Measurements from ENCODE around the gene CDNF.
A peak's percentile ranks its signal among the peaks of the same experiment; 100 is the strongest.

The CDNF gene

DNA sequence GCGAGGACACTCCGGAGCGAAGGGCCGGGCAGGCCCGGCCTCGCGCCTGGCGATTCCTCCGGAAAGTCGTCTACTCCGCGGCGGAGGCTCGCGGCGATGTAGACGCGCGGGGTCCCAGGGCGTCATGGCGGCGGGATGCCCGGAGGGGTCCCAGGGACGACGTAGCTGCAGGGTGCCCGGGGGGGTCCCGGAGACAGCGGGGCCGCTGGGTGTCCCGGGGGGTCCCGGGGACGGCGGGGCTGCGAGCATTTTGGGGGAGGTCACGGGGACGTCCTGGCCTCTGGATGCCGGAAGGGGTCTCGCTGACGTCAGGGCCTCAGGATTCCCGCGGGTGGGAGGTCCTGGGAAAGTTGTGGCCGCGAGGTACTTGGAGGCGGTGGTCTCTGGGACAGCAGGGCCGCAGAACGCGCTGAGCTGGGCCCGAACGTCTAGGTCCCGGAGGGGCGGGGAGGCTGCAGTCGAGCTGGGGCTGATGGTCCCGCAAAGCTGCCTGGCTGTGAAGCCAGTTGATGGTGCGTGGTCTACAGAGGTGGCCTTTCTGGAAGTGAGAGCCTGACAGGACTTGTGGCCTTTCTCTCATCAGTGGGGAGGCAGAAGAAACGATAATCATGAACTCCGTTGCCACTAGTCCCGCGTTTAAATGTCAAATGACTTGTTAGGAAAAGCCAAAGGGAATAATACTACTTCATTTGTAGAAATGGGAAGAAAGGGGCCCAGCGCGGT, 906 bp upstream of the CDNF start:
- under 1% methylated on average over 60 of the region's 60 CpGs for WGBS
- H3K4me1 ChIP-seq (ENCODE audit: insufficient read depth, low read length): peaks cover 13% of the 10 kb centered on the region; the same call in 1 of the 2 replicates
- H3K9me3 ChIP-seq (ENCODE audit: insufficient read depth, low read depth, low read length): no peaks in the 10 kb centered on the region
- H3K9ac ChIP-seq (ENCODE audit: low read depth, low read length): peak overlapping the region; percentile 97
- no peaks in the 10 kb centered on the region for H3K27me3 ChIP-seq (ENCODE audit: insufficient read depth, low read length)
- peak overlapping the region; percentile 97 for H3K4me3 ChIP-seq (ENCODE audit: low read length)
- H3K36me3 ChIP-seq (ENCODE audit: insufficient read depth, low read length): peaks cover 39% of the 10 kb centered on the region
- H3K27ac ChIP-seq (ENCODE audit: low read depth, low read length): peak overlapping the region; percentile 98

DNA sequence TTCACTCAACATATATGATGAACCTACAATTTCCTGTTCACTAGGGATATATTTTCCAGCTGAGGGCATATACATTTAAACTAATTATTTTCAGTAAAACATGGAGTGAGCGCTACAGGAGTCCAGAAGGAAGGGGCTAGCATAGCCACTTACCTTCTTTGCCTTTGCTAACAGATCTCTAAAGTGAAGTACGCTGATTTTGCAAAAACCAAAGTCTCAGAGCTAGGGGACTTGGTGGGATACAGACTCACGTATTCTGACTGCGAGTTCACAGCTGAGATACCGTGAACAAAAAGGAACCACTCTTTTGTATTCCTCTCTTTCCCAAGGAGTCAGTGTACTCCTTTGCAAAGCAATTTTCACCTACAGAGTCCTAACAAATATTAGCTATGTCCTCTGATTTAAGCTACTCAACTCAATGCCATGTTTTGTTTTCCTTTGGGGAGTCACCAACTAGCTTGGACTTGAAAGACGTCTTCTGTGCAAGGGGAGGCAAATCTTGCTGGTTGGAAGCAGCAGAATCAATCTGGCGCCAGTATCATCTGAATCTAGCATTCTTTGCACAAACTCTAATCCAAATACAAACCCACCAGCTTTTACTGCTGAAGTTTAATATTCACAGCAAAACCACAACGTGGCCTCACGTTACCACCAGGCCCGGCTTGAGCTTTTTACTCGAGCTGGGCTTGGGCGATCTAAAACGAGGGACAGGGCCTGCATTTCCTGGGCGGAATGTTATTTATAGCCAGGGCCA, 657 bp downstream of the CDNF start:
- H3K36me3 ChIP-seq (ENCODE audit: insufficient read depth, low read length): peaks cover 23% of the 10 kb centered on the region
- peaks cover 13% of the 10 kb centered on the region; the same call in 1 of the 2 replicates for H3K4me1 ChIP-seq (ENCODE audit: insufficient read depth, low read length)
- no peaks in the 10 kb centered on the region for H3K27me3 ChIP-seq (ENCODE audit: insufficient read depth, low read length)
- WGBS: 35% methylated on average over 14 of the region's 14 CpGs
- peak overlapping the region; percentile 68 for H3K9ac ChIP-seq (ENCODE audit: low read depth, low read length)
- peak overlapping the region; percentile 97 for H3K4me3 ChIP-seq (ENCODE audit: low read length)
- peak overlapping the region; percentile 85 for H3K27ac ChIP-seq (ENCODE audit: low read depth, low read length)
- H3K9me3 ChIP-seq (ENCODE audit: insufficient read depth, low read depth, low read length): no peaks in the 10 kb centered on the region

DNA sequence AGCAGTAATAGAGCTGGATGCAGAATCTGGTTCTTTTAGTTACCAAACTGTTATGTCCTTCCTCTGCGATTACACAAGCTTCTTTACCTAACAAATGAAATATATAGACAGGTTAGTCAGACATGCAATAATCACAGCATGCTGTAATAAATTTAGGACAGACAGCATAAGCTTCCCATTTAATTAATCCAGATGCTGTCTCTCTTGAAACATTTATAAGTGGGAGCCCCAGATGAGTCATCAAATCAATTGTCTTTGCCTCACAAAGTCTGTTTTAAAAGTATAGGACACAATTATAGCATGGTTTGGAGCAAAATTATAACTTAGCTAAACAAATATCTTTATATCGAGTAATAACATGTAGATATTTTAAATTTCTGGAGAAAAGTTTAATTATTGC, 1.6 kb downstream of the CDNF start:
- Histone ChIP-seq H3K4me3 (ENCODE audit: low read length) (no peak overlapping the region), H3K36me3 (ENCODE audit: insufficient read depth, low read length) (peaks cover 13% of the 10 kb centered on the region), H3K4me1 (ENCODE audit: insufficient read depth, low read length) (peaks cover 13% of the 10 kb centered on the region; the same call in 1 of the 2 replicates), H3K9me3 (ENCODE audit: insufficient read depth, low read depth, low read length) (no peaks in the 10 kb centered on the region), H3K27me3 (ENCODE audit: insufficient read depth, low read length) (no peaks in the 10 kb centered on the region), H3K9ac (ENCODE audit: low read depth, low read length) (no peak overlapping the region), H3K27ac (ENCODE audit: low read depth, low read length) (no peak overlapping the region)
- no CpG with 5 or more reads among the region's 2 CpGs for WGBS

GRCh38 chr10:14833106-14833505, 4.7 kb downstream of the CDNF start:
- 84% methylated on average over 3 of the region's 3 CpGs for WGBS
- H3K36me3 ChIP-seq (ENCODE audit: insufficient read depth, low read length): no peaks in the 10 kb centered on the region
- no peak overlapping the region for H3K4me3 ChIP-seq (ENCODE audit: low read length)

DNA sequence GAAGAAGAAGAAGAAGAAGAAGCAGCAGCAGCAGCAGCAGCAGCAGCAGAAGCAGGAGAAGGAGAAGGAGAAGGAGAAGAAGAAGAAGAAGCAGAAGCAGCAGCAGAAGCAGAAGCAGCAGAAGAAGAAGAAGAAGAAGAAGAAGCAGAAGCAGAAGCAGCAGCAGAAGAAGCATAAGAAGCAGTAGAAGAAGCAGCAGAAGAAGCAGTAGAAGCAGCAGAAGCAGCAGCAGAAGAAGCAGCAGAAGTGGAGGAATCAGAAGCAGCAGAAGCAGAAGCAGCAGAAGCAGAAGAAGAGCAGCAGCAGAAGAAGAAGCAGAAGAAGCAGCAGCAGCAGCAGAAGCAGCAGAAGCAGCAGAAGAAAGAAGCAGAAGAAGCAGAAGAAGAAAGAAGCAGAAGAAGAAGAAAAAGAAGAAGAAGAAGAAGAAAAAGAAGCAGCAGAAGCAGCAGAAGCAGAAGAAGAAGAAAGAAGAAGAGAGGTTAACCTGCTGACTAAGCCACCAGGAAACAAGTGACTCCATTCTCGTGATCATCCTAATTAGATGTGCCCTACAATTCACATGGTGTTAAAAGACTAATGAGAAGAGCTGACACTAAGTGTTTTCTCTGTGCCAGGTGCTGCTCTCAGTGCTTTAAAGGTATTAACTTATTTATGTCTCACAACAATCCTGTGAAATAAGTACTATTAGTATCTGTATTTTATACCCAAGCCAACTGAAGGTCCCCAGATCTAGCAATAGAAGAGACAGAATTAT, 11.6 kb downstream of the CDNF start:
- no peaks in the 10 kb centered on the region for H3K9me3 ChIP-seq (ENCODE audit: insufficient read depth, low read depth, low read length)
- H3K4me3 ChIP-seq (ENCODE audit: low read length): no peak overlapping the region
- no peaks in the 10 kb centered on the region for H3K36me3 ChIP-seq (ENCODE audit: insufficient read depth, low read length)
- WGBS: 69% methylated on average over 1 of the region's 1 CpG
- no peak overlapping the region for H3K9ac ChIP-seq (ENCODE audit: low read depth, low read length)
- H3K27me3 ChIP-seq (ENCODE audit: insufficient read depth, low read length): no peaks in the 10 kb centered on the region
- no peak overlapping the region for H3K27ac ChIP-seq (ENCODE audit: low read depth, low read length)
- peaks cover 10% of the 10 kb centered on the region; the same call in 1 of the 2 replicates for H3K4me1 ChIP-seq (ENCODE audit: insufficient read depth, low read length)

More at GRCh38 chr10:14833106-14833505, 4.7 kb downstream of the CDNF start:
- Histone ChIP-seq H3K4me1 (ENCODE audit: insufficient read depth, low read length) (peaks cover 13% of the 10 kb centered on the region; the same call in 1 of the 2 replicates), H3K27me3 (ENCODE audit: insufficient read depth, low read length) (no peaks in the 10 kb centered on the region), H3K9me3 (ENCODE audit: insufficient read depth, low read depth, low read length) (no peaks in the 10 kb centered on the region), H3K27ac (ENCODE audit: low read depth, low read length) (no peak overlapping the region), H3K9ac (ENCODE audit: low read depth, low read length) (no peak overlapping the region)

- Histone ChIP-seq H3K4me1 (ENCODE audit: insufficient read depth, low read length) (peaks cover 10% of the 10 kb centered on the region; the same call in 1 of the 2 replicates), H3K27ac (ENCODE audit: low read depth, low read length) (no peak overlapping the region), H3K4me3 (ENCODE audit: low read length) (no peak overlapping the region), H3K36me3 (ENCODE audit: insufficient read depth, low read length) (no peaks in the 10 kb centered on the region), H3K27me3 (ENCODE audit: insufficient read depth, low read length) (no peaks in the 10 kb centered on the region), H3K9ac (ENCODE audit: low read depth, low read length) (no peak overlapping the region), H3K9me3 (ENCODE audit: insufficient read depth, low read depth, low read length) (no peaks in the 10 kb centered on the region)
- WGBS: 93% methylated on average over 3 of the region's 3 CpGs
These were observed 13.9 kb downstream of the CDNF start for GRCh38 chr10:14823966-14824365.

- WGBS: 92% methylated on average over 1 of the region's 3 CpGs
These were observed 14.7 kb downstream of the CDNF start for GRCh38 chr10:14822879-14823755.

DNA sequence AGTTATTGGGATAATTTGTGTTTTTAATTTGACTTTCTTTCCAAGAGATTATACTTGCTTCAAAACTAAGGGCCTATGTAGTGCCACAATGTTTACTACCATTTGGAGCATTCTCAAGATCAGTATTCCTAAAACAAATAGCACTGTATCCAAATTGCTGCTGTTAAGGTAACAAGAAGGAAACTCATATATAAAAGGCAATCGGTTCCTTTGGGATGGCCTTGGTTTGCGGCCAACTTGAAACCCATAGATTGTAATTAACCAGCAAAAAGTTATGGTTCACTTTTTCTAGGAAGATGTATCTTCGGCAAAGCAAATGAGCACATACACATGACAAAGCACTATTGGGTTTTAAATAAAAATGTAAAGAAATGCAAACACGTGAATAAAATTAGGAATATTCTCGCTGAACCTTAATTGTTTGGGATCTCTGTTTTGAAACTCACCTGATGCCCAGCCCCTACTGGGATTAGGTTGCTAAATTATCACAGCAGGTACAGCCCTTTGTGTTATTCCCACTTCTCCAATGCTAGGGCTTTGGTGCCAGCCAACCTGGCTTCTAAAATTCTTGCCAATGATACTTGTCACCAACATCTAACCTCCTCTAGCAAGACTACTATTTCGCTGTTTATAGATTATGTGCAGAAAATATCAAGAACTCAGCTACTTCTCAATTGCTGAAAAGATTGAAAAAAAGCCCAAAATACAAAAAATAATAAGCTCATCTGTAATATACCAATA, 16.0 kb downstream of the CDNF start:
- Histone ChIP-seq H3K9me3 (ENCODE audit: insufficient read depth, low read depth, low read length) (no peaks in the 10 kb centered on the region), H3K4me1 (ENCODE audit: insufficient read depth, low read length) (peaks cover 10% of the 10 kb centered on the region; the same call in 1 of the 2 replicates), H3K27me3 (ENCODE audit: insufficient read depth, low read length) (no peaks in the 10 kb centered on the region), H3K4me3 (ENCODE audit: low read length) (no peak overlapping the region), H3K9ac (ENCODE audit: low read depth, low read length) (no peak overlapping the region), H3K36me3 (ENCODE audit: insufficient read depth, low read length) (no peaks in the 10 kb centered on the region), H3K27ac (ENCODE audit: low read depth, low read length) (0 out of 2 replicates have a peak overlapping the region, but pooled peaks have one; percentile 18)
- WGBS: 87% methylated on average over 5 of the region's 6 CpGs

More at GRCh38 chr10:14822879-14823755, 14.7 kb downstream of the CDNF start:
- Histone ChIP-seq H3K9me3 (ENCODE audit: insufficient read depth, low read depth, low read length) (no peaks in the 10 kb centered on the region), H3K9ac (ENCODE audit: low read depth, low read length) (no peak overlapping the region), H3K4me3 (ENCODE audit: low read length) (no peak overlapping the region), H3K27ac (ENCODE audit: low read depth, low read length) (no peak overlapping the region), H3K27me3 (ENCODE audit: insufficient read depth, low read length) (no peaks in the 10 kb centered on the region), H3K36me3 (ENCODE audit: insufficient read depth, low read length) (no peaks in the 10 kb centered on the region), H3K4me1 (ENCODE audit: insufficient read depth, low read length) (peaks cover 10% of the 10 kb centered on the region; the same call in 1 of the 2 replicates)

GRCh38 chr10:14820775-14821154, 17.1 kb downstream of the CDNF start:
- WGBS: 87% methylated on average over 5 of the region's 5 CpGs
- Histone ChIP-seq H3K9me3 (ENCODE audit: insufficient read depth, low read depth, low read length) (no peaks in the 10 kb centered on the region), H3K4me3 (ENCODE audit: low read length) (no peak overlapping the region), H3K4me1 (ENCODE audit: insufficient read depth, low read length) (peaks cover 10% of the 10 kb centered on the region; the same call in 1 of the 2 replicates), H3K36me3 (ENCODE audit: insufficient read depth, low read length) (no peaks in the 10 kb centered on the region), H3K27me3 (ENCODE audit: insufficient read depth, low read length) (no peaks in the 10 kb centered on the region), H3K27ac (ENCODE audit: low read depth, low read length) (no peak overlapping the region), H3K9ac (ENCODE audit: low read depth, low read length) (no peak overlapping the region)

Measured in HUES64 (cell line).